Measurements from ENCODE around the gene LRRC47.
"Not testable (repeated sequence)": the region's sequence is repeated elsewhere in the genome, so short reads cannot be mapped to it uniquely, and the experiment has no call there.

The LRRC47 gene

DNA sequence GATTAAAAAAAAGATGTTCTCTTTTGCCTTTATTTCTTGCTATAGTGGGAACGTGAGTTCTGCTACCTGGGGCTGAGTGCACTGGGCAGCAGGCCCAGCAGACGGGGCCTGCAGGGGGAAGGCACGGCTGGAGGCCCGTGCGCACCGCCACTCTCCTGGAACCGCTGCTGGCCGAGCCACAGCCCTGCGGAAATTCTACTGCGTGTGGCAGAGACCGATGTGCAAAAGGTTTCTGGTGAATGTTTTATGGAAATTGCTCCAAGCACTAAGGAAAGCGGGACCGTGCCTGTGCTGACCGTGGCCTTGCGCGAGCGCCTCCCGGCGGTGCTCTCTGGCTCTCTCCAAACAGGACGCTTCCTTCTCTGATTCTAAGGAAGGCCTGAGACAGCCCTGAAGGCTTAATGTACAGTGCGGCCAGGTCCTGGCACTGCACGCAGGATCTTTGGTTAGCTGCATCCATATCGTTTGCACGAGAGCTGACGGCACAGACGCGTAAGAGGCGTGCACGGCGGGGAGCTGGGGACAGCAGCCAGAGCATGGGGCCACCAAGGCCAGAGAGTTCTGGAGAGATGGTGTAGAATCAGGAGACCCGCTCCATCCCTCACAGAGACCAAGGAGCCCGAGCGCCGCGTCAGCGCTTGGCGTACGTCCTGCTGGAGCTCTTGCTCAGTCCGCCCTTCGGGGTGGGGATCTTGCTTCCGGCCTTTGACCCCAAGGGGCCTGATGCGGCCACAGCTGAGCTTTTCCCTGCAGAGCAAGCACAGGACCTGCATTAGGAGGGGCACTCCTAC is 18.7 kb upstream of the LRRC47 start:
- no peak for DNase-seq

GRCh38 chr1:3814065-3814464 is 17.8 kb upstream of the LRRC47 start:
- DNase-seq, result no peak

DNA sequence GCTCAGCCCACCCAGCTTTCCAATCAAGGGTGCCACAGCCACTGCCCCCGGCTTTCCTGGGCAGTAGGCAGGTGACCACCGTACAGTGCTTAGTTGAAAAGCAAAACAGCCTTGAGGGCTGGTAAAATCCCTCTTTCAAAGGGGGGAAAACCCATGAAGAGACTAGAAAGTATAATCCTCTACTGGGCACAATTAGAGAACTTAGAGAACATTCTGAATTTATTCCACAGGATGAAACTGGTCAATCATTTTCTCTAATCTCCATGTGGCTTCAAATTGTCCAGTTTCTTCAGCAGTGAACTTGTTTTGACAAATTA is 15.3 kb upstream of the LRRC47 start:
- no peak for DNase-seq

DNA sequence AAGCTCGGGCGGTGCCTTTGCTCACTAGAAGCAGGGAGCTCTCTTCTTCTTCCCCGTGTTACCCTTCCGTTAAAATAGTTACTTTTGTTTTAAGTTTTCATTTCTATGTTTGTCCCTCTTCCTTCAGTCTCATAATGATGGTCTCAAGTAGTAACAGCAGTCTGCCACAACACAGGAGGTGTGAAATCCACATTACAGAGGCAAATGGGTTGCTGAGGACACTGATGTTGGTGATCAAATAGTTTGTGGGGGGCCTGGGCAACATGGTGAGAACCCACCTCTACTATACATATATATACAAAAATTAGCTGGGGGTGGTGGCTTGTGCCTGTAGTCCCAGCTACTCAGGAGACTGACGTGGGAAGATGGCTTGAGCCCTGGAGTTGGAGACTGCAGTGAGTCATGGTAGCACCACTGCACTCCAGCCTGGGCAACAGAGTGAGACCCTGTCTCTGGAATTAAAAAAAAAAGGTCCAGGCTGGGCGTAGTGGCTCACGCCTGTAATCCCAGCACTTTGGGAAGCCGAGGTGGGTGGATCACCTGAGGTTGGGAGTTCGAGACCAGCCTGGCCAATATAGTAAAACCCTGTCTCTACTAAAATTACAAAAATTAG is 14.0 kb upstream of the LRRC47 start:
- DNase-seq, result not testable (repeated sequence)

- no peak for DNase-seq
Observed at GRCh38 chr1:3809680-3810079, 13.4 kb upstream of the LRRC47 start.

- no peak for DNase-seq
Observed at GRCh38 chr1:3807769-3808168, 11.5 kb upstream of the LRRC47 start.

- DNase-seq, result no peak
Observed at GRCh38 chr1:3805038-3805437, 8.7 kb upstream of the LRRC47 start.

GRCh38 chr1:3804627-3804944 is 8.3 kb upstream of the LRRC47 start:
- DNase-seq, result not testable (repeated sequence)

DNA sequence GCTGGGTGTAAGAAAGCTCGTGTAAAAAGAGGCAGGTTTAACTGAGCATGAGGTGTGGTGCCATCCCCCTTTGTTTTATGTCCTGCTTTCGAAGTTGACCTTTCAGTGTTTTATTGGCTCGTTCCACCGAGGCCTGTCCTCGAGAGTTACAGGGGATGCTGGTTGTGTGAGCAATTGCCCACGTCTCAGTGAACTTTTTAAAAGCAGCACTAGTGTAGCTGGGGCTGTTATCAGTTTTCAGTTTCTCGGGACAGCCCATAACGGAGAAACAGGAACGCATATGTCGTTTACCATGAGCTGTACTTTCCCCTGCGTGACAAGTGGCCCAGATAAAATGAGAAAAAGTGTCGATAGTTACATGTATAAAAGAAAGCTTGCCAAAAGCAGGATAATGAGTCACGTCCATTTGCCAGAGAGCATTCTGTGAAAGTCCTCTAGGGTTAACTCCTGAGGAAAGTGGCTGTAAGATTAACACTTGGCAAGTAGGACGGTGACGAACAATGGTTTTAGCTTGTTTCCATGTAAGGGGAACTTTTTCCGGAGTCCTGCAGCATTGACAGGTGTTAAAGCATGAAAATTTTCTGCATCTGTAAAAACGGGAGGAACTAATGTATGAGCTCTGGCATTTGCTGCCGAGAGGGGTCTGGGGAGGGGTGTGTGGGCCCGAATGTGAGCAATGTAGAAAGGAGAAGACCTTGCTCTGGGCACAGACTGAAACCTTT is 7.8 kb upstream of the LRRC47 start:
- no peak for DNase-seq

- DNase-seq, result not testable (repeated sequence)
Observed at GRCh38 chr1:3800795-3801194, 4.5 kb upstream of the LRRC47 start.

DNA sequence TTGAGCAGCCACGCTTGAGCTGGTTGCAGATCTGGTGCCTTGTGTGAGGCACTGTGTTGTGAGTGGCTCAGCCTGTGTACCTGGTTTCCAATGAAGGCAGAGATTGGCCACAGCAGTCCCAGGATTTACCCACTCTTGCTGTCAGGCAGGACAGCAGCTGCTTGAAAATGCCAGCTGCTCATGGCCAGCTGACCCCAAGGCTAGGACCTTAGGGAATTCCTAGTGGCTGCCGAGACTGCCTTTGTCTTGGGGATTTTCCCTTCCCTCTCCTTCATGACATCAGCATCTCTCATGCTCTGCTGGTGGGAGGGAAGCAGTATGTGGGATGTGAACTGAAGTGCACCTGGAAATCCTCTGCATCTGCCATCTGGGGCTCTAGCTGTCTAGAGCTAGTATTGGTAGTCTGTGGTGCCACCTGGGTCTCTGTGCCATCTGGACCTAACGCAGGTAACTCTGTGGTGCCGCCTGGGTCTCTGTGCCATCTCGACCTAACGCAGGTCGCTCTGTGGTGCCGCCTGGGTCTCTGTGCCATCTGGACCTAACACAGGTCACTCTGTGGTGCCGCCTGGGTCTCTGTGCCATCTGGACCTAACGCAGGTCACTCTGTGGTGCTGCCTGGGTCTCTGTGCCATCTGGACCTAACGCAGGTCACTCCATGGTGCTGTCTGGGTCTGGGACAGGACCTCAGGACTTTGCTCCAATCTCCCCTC is 3.8 kb upstream of the LRRC47 start:
- no peak for DNase-seq

- no peak for DNase-seq
Observed at GRCh38 chr1:3795453-3796214, 664 bp downstream of the LRRC47 start.

DNA sequence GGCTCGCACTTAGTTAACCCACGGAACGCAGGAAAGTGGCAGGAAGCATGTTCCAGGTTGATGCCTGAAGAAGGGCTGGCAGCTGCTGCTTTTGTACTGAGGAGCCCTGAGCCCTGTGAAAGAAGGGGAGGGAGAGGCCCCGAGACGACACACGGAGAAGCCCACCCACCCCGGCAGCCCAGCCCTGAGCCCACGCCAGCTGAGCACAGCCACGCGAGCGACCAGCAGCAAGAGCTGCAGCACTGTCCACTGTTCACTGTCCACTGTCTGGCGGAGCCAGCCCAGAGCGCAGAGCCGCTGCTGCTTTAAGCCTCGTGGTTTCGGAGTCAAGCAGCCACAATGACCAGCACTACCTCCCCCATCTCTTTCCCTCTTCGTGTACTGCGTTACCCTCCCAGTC is 5.3 kb downstream of the LRRC47 start:
- DNase-seq, result no peak

GRCh38 chr1:3790500-3790923 is 5.8 kb downstream of the LRRC47 start:
- no peak for DNase-seq

GRCh38 chr1:3789421-3790300 is 6.6 kb downstream of the LRRC47 start:
- no peak for DNase-seq

DNA sequence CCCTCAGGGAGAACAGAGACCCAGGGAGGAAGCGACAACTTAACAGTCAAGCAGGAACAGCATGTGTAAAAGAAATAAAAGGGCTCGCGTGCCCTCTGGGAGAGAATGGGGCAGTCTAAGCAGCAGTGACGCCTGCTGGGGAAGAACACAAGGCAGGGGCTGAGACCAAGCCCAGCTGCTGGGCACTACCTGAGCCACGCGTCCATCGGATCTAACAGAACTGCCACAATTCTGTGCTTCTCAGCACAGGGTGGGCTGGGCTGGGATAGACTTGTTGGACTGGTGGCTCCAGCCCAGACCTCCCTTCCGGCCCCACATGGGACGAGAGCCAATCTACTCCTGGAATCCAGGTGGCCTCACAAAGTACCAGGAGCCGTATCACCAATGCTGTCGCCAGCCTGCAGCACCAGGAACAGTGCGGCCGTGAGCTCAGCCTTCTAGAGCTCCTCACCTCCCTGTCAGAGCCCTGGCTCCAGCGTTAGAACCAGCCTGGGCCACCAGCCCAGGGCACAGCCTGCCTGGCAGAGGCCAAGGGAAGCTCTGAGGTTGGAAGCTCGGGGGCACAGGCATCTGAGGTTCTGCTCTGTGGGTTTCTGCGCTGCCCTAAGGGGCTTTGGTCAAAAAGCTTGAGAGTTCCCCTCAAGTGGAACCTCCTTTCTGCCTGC is 7.4 kb downstream of the LRRC47 start:
- no peak for DNase-seq

GRCh38 chr1:3787745-3788605 is 8.3 kb downstream of the LRRC47 start:
- no peak for DNase-seq

DNA sequence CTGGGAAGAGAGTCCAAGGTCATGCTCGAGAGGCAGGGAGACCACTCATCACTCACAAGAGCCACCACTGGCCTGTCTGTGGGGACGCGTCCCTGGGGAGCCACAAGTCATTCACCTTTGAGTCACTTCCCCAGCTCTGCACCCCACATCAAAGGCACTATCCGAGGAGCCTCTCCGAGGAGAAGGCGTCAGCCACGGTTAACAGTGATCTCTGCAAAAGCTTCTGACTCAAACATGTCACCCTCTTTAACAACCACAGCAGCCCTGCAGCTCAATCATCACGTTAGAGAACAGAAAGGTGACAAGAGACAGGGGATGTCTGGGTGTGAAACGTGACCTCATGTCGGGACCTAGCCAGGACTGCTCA is 9.0 kb downstream of the LRRC47 start:
- DNase-seq, result peak in 1 of 2 experiments; percentile 34

DNA sequence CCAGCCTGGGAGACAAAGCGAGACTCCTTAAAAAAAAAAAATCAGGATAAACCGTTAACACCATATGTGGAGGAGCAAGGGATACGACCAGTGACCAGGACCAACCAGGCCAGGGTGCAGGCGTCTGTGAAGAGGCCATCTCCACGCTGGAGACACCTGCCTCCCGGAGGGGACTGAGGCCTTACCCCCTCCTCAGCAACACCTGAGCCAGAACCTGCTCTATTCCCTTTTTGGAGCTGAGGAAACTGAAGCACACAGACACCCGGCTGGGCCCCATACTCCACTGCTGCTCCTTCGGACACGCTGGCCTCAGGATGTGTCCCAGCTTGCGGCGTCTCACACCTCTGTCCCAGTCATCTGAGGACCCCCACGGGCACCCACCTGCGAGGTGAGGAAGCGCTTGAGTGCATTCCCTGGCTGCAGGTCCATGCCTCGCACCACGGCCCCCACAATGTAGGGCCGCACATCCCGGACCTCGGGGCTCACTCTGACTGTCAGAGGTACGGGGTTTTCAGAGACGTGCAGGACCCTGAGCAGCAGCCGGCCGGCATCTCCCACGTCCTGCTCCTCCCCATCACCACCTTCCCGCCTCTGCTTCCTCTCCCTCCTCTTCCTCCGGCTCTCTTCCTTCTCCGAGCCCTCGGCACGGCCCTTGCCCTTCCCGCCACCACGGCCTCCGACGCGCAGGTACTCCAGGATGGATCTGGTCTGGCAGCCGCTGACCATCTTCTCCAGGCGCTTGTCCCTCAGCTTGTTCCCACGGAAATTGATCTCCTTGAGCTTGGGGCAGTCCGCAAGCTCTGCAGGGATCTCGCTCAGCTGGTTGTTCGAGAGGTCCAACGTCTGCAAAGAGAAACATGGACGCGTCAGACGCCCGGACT is 9.6 kb downstream of the LRRC47 start:
- DNase-seq, result no peak
